SK-N-SH (cell line): ENCODE measurements around the gene PI4K2A. TPM values are rescaled to one million over a fixed set of nuclear protein-coding genes. Genes with fewer than 3 reads are reported as not detected.

Experiments
- CTCF ChIA-PET: fragments of 300-600, 350-600 bp; formaldehyde crosslinking; extraction: SDS; loops from one replicate; lab custom pipeline; 2021; lab: Yijun Ruan, JAX
- POLR2A ChIA-PET: fragments of 350-600 bp; sonication (Branson Sonifier 250); formaldehyde crosslinking; extraction: SDS; loops from one replicate; lab custom pipeline; 2020; ENCODE audit warnings: antibody characterized with exemption, inconsistent platforms; lab: Yijun Ruan, JAX
- DNase-seq: peaks from one replicate; pipeline ENCODE4 v3.0.0; 2012
- H2AFZ ChIP-seq: fragments of 200-600 bp; sonication (generic); 2 replicates; pipeline ENCODE4 v1.8.1; 2016; ENCODE audit warnings: antibody characterized with exemption, mild to moderate bottlenecking, low read depth
- H3F3A ChIP-seq: fragments of 200-600 bp; sonication (generic); replicated peaks from 2 replicates; pipeline ENCODE3; 2016; ENCODE audit warnings: antibody characterized with exemption, mild to moderate bottlenecking; ENCODE audit not compliant: insufficient read depth
- H3K27ac ChIP-seq, 2 experiments: fragments of 200-500 bp in 1 of 2; fragments of 200-600 bp in 1 of 2; sonication (Bioruptor generic) in 1 of 2; sonication (generic), shearing (Covaris generic) in 1 of 2; 2 replicates each; pipeline versions ENCODE4 v1.5.1 to v1.6.1; 2014 to 2016; ENCODE audit warnings: low read depth in 2 of 2, inconsistent platforms in 1 of 2, low read length in 1 of 2, mild to moderate bottlenecking in 1 of 2, mixed read lengths in 1 of 2
- H3K27me3 ChIP-seq: fragments of 200-600 bp; sonication (generic), shearing (Covaris generic); 2 replicates; pipeline ENCODE4 v1.6.1; 2016; ENCODE audit warnings: mixed run types; ENCODE audit not compliant: insufficient read depth
- H3K36me3 ChIP-seq, 2 experiments: fragments of 200-500 bp in 1 of 2; fragments of 200-600 bp in 1 of 2; sonication (Bioruptor generic) in 1 of 2; sonication (generic) in 1 of 2; replicated peaks in 1 of 2; 2 replicates each; pipeline versions ENCODE3 to v1.5.1; 2014 to 2016; ENCODE audit warnings: low read length in 1 of 2, mild to moderate bottlenecking in 1 of 2; ENCODE audit not compliant: insufficient read depth in 2 of 2, control insufficient read depth in 1 of 2
- H3K4me1 ChIP-seq, 2 experiments: fragments of 200-500 bp in 1 of 2; fragments of 200-600 bp in 1 of 2; sonication (Bioruptor generic) in 1 of 2; sonication (generic), shearing (Covaris generic) in 1 of 2; 2 replicates each; pipeline versions ENCODE4 v1.5.1 to v1.6.1; 2014 to 2016; ENCODE audit warnings: low read depth in 1 of 2, low read length in 1 of 2, mixed run types in 1 of 2; ENCODE audit not compliant: insufficient read depth in 2 of 2, control insufficient read depth in 1 of 2
- H3K4me2 ChIP-seq: fragments of 200-600 bp; sonication (generic), shearing (Covaris generic); 2 replicates; pipeline ENCODE4 v1.6.1; 2017; ENCODE audit warnings: mixed run types
- H3K4me3 ChIP-seq, 2 experiments: fragments of 200-500 bp in 1 of 2; fragments of 200-600 bp in 1 of 2; sonication (Bioruptor generic) in 1 of 2; sonication (generic), shearing (Covaris generic) in 1 of 2; 2 replicates each; pipeline versions ENCODE4 v1.5.1 to v1.8.1; 2014 to 2016; ENCODE audit warnings: low read depth in 2 of 2, inconsistent platforms in 1 of 2, low read length in 1 of 2, mild to moderate bottlenecking in 1 of 2, mixed read lengths in 1 of 2, moderate library complexity in 1 of 2
- H3K79me2 ChIP-seq: fragments of 200-600 bp; sonication (generic); 2 replicates; pipeline ENCODE4 v1.8.1; 2017; ENCODE audit warnings: mild to moderate bottlenecking; ENCODE audit not compliant: insufficient read depth
- H3K9ac ChIP-seq: fragments of 200-600 bp; sonication (generic); 2 replicates; pipeline ENCODE4 v1.6.1; 2017; ENCODE audit warnings: mixed run types
- H3K9me2 ChIP-seq: fragments of 200-600 bp; sonication (generic); 2 replicates; pipeline ENCODE4 v1.6.1; 2017; ENCODE audit warnings: mixed run types
- H3K9me3 ChIP-seq: fragments of 200-600 bp; sonication (generic); 2 replicates; pipeline ENCODE4 v1.6.1; 2017; ENCODE audit warnings: mixed run types, mild to moderate bottlenecking, moderate library complexity
- H4K20me1 ChIP-seq: fragments of 200-600 bp; sonication (generic); 2 replicates; pipeline ENCODE4 v1.6.1; 2017; ENCODE audit warnings: mild to moderate bottlenecking, mixed run types; ENCODE audit not compliant: insufficient read depth
- CHD2 ChIP-seq: fragments of 150-350 bp; IDR thresholded peaks from 2 replicates; pipeline ENCODE4 v1.6.1; 2018; ENCODE audit warnings: low read length; ENCODE audit not compliant: partially characterized antibody
- CTCF ChIP-seq: fragments of 200-600 bp; sonication (generic); IDR thresholded peaks from 2 replicates; pipeline ENCODE4 v1.6.1; 2017; ENCODE audit warnings: antibody characterized with exemption, mild to moderate bottlenecking, moderate library complexity
- EP300 ChIP-seq, 2 experiments: IDR thresholded peaks; 2 replicates each; pipeline versions ENCODE4 v1.4.0 to v1.6.1; 2012; ENCODE audit warnings: borderline replicate concordance in 1 of 2, low read depth in 1 of 2, low read length in 1 of 2
- FOSL2 ChIP-seq: IDR thresholded peaks from 2 replicates; pipeline ENCODE4 v1.4.0; 2012; ENCODE audit warnings: low read depth, mild to moderate bottlenecking, moderate library complexity, borderline replicate concordance
- FOXJ3 ChIP-seq: sonication (generic); formaldehyde crosslinking; IDR thresholded peaks from 2 replicates; pipeline ENCODE4 v1.5.1; 2020; ENCODE audit warnings: mild to moderate bottlenecking, missing genetic modification reagents
- FOXM1 ChIP-seq: IDR thresholded peaks from 2 replicates; pipeline ENCODE4 v1.4.0; 2012; ENCODE audit warnings: low read depth, mild to moderate bottlenecking
- GATA2 ChIP-seq: sonication (generic); formaldehyde crosslinking; IDR thresholded peaks from 2 replicates; pipeline ENCODE4 v1.5.0; 2020; ENCODE audit warnings: mild to moderate bottlenecking, missing genetic modification reagents
- JUND ChIP-seq: IDR thresholded peaks from 2 replicates; pipeline ENCODE4 v1.4.0; 2012
- MAX ChIP-seq: IDR thresholded peaks from 2 replicates; pipeline ENCODE4 v1.4.0; 2012; ENCODE audit warnings: low read depth
- MXI1 ChIP-seq: IDR thresholded peaks from 2 replicates; pipeline ENCODE4 v1.6.1; 2012; ENCODE audit warnings: mild to moderate bottlenecking, low read depth, low read length, improper control_type of control experiment
- NFIC ChIP-seq: IDR thresholded peaks from 2 replicates; pipeline ENCODE4 v1.4.0; 2012; ENCODE audit warnings: borderline replicate concordance
- NRF1 ChIP-seq: IDR thresholded peaks from 2 replicates; pipeline ENCODE4 v1.6.1; 2012; ENCODE audit warnings: low read depth, mild to moderate bottlenecking, low read length
- POLR2AphosphoS5 ChIP-seq: IDR thresholded peaks from 2 replicates; pipeline ENCODE4 v1.6.1; 2012; ENCODE audit warnings: low read depth, low read length
- RFX5 ChIP-seq: IDR thresholded peaks from 2 replicates; pipeline ENCODE4 v1.6.1; 2012; ENCODE audit warnings: mild to moderate bottlenecking, improper control_type of control experiment, low read length
- SMC3 ChIP-seq: IDR thresholded peaks from 2 replicates; pipeline ENCODE4 v1.6.1; 2012; ENCODE audit warnings: low read depth, low read length, improper control_type of control experiment
- TAF1 ChIP-seq: IDR thresholded peaks from 2 replicates; pipeline ENCODE4 v1.6.1; 2012; ENCODE audit warnings: low read depth, mild to moderate bottlenecking, low read length, moderate library complexity, borderline replicate concordance
- TCF12 ChIP-seq: IDR thresholded peaks from 2 replicates; pipeline ENCODE4 v1.4.0; 2012
- TEAD4 ChIP-seq: IDR thresholded peaks from 2 replicates; pipeline ENCODE4 v1.4.0; 2012; ENCODE audit warnings: mild to moderate bottlenecking, borderline replicate concordance; ENCODE audit not compliant: insufficient read depth
- YY1 ChIP-seq: IDR thresholded peaks from 2 replicates; pipeline ENCODE4 v1.4.0; 2012; ENCODE audit warnings: low read depth, mild to moderate bottlenecking
- WGBS: methylation state at CpG from one replicate; pipeline ENCODE4 v1.1.6; 2017; ENCODE audit warnings: low lambda C conversion rate; 5-methylcytosine and 5-hydroxymethylcytosine counted together
- polyA plus RNA-seq, 3 experiments: library from polyadenylated mRNA; depleted of rRNA; stranded (reverse); fragments of >200 nt; gene quantifications; 2 replicates each; pipeline ENCODE4 v1.2.3, GENCODE V29; 2012
- TF ChIP-seq, protein P1 (sequence below): IDR thresholded peaks from 2 replicates; pipeline ENCODE4; 2012

Gene PI4K2A
- polyA plus RNA-seq, 1 of the 3 experiments (the other 2 are of a cell fraction) = 23.8 TPM

DNA sequence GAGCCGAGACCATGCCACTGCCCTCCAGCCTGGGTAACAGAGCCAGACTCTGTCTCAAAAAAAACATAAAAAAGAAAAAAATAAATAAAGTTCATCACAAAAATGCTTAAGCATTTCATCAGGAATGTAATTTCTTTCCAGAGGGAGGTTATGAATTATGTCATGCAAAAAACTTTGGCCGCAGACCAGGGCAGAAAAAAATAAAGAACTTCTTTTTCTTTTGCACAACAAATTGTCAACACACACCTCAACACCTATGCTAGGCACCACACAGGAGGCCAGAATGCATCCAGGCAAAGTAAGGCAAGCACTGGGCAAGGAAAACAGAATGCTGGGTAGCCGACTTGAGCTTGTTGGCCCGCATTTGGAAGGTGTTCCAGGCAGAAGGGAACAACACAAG is 47.0 kb upstream of the PI4K2A start:
- Histone ChIP-seq H3K4me3 (no peak overlapping the region), H3K79me2 (no peaks in the 10 kb centered on the region), H4K20me1 (no peaks in the 10 kb centered on the region), H3K9me3 (no peaks in the 10 kb centered on the region), H3K4me1 (peaks cover 0 to 23% of the 10 kb centered on the region in 2 experiments; a peak in 3 of 4 replicates), H2AFZ (no peak overlapping the region; the same call in 1 of the 2 replicates), H3K9me2 (no peaks in the 10 kb centered on the region), H3K36me3 (no peaks in the 10 kb centered on the region), H3F3A (peaks cover 38% of the 10 kb centered on the region), H3K4me2 (peak overlapping the region; percentile 23; the same call in 1 of the 2 replicates), H3K27ac (peak overlapping the region in 1 of 2 experiments; percentile 43; a peak in 1 of 4 replicates), H3K27me3 (no peaks in the 10 kb centered on the region), H3K9ac (no peak overlapping the region)
- TF ChIP-seq RFX5 = no peak
- no peak for TF ChIP-seq POLR2AphosphoS5
- TF ChIP-seq, protein P1, sequence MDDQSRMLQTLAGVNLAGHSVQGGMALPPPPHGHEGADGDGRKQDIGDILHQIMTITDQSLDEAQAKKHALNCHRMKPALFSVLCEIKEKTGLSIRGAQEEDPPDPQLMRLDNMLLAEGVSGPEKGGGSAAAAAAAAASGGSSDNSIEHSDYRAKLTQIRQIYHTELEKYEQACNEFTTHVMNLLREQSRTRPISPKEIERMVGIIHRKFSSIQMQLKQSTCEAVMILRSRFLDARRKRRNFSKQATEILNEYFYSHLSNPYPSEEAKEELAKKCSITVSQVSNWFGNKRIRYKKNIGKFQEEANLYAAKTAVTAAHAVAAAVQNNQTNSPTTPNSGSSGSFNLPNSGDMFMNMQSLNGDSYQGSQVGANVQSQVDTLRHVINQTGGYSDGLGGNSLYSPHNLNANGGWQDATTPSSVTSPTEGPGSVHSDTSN = peak; percentile 33; the same call in 1 of the 2 replicates
- TF ChIP-seq TCF12 = peak; percentile 19; the same call in 1 of the 2 replicates
- no peak for TF ChIP-seq NRF1
- TF ChIP-seq GATA2 = no peak
- no peak for TF ChIP-seq SMC3
- 0 out of 2 replicates have a peak, but pooled peaks have one; percentile 18 for TF ChIP-seq TEAD4
- TF ChIP-seq MXI1 = no peak
- TF ChIP-seq NFIC = peak; percentile 62; the same call in 1 of the 2 replicates
- TF ChIP-seq YY1 = no peak
- TF ChIP-seq MAX = no peak
- TF ChIP-seq JUND = 0 out of 2 replicates have a peak, but pooled peaks have one; percentile 12
- no peak for TF ChIP-seq FOXJ3 (CRISPR knock-in tag)
- ChIA-PET CTCF (interaction anchor here (1.2 kb wide), 1 partner anchor 21 kb away, joined by 4 read pairs; no protein-coding TSS in a partner anchor), POLR2A (interaction anchor here (1.2 kb wide), 1 partner anchor 9 kb away, joined by 3 read pairs; the partner anchor contains the start of gene HOGA1)
- DNase-seq = no peak
- WGBS = 76% methylated on average over 4 of the region's 4 CpGs

DNA sequence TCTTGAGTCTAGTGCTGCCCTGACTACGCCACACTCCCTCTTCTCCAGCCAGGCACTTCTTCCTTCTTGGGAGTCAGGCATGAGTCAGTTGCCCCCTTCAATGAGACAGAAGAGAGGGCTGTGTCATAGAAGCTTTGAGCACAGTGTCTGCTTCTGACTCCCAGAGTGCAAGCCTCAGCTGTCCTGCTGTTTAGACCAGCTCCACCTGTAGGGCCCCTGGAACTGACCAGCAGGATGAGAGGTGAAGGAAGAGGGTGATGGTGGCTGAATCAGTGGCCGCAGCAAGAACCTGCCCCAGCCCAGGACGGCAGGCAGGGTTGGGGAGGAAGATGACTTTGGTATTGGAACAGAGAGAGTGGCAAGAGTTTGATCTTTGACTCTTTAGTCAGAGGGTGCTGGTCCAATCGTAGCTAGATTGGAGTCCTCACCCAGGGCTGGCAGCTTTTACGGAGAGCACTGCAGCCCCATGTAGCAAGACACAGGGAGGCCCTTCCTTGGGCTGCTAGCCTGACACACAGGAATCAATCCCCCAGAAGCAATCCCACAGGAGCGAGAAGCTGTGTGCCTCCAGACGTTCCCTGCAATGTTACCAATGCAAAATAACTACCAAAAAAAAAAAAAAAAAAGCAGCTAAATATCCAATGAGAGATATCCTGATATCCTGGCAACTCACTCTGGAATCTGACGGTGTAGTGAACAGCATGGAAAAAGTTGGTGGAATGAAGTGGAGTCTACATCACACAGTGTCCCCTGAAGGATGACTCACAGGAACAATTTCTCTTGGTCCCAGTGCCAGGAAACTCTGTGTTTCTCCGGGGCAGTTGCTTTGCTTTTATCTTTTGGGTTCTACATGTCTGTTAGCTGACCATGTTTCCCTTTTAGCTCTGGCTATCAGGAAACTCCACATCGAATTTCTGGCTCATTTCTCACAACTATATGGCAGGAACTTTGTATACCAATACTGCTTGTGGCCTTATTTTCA is 44.1 kb upstream of the PI4K2A start:
- Histone ChIP-seq H3K4me3 (peak overlapping the region in 1 of 2 experiments; percentile 7; a peak in 1 of 4 replicates), H3K27ac (peak overlapping the region; percentile 11 to 91; a peak in 3 of 4 replicates), H3K79me2 (no peaks in the 10 kb centered on the region), H3K9ac (peak overlapping the region; percentile 58), H3K36me3 (no peaks in the 10 kb centered on the region), H3K9me2 (no peaks in the 10 kb centered on the region), H3K27me3 (no peaks in the 10 kb centered on the region), H3K4me1 (peaks cover 3 to 23% of the 10 kb centered on the region in 2 experiments; a peak in 3 of 4 replicates), H2AFZ (peak overlapping the region; percentile 32; the same call in 1 of the 2 replicates), H3K9me3 (no peaks in the 10 kb centered on the region), H4K20me1 (no peaks in the 10 kb centered on the region), H3K4me2 (peak overlapping the region; percentile 56), H3F3A (peaks cover 38% of the 10 kb centered on the region)
- CTCF ChIA-PET = interaction anchor here (1.0 to 4.1 kb wide), 4 partner anchors 13 to 26 kb away, joined by 3 to 16 read pairs (median 4); partner anchors contain the start of gene ANKRD2
- 12% methylated on average over 10 of the region's 10 CpGs for WGBS
- peak; percentile 29 for DNase-seq
- POLR2A ChIA-PET = interaction anchor here (0.6 kb wide), 1 partner anchor 237 kb away, joined by 3 read pairs; no protein-coding TSS in a partner anchor
- TF ChIP-seq TEAD4 (peak; percentile 39; the same call in 1 of the 2 replicates), TCF12 (peak; percentile 41), POLR2AphosphoS5 (no peak), CTCF (0 out of 2 replicates have a peak, but pooled peaks have one; percentile 11), TAF1 (no peak), FOSL2 (peak; percentile 86), FOXM1 (no peak), NFIC (peak; percentile 77), EP300 (IDR thresholded peaks at IDR 0.05; ENCODE audit: borderline replicate concordance in 1 of 2, low read depth in 1 of 2, low read length in 1 of 2) (peak in 1 of 2 experiments; percentile 55; a peak in 1 of 4 replicates), CHD2 (no peak), MAX (peak; percentile 34; the same call in 1 of the 2 replicates)
